Measurements from ENCODE around the gene NUP214. TPM values are rescaled to one million over a fixed set of nuclear protein-coding genes. Genes with fewer than 3 reads are reported as not detected.
A peak's percentile ranks its signal among the peaks of the same experiment; 100 is the strongest.
"Not testable (repeated sequence)": the region's sequence is repeated elsewhere in the genome, so short reads cannot be mapped to it uniquely, and the experiment has no call there.

NUP214 gene
- total RNA-seq, 1 donor from 2014 or later = 62.2 TPM

DNA sequence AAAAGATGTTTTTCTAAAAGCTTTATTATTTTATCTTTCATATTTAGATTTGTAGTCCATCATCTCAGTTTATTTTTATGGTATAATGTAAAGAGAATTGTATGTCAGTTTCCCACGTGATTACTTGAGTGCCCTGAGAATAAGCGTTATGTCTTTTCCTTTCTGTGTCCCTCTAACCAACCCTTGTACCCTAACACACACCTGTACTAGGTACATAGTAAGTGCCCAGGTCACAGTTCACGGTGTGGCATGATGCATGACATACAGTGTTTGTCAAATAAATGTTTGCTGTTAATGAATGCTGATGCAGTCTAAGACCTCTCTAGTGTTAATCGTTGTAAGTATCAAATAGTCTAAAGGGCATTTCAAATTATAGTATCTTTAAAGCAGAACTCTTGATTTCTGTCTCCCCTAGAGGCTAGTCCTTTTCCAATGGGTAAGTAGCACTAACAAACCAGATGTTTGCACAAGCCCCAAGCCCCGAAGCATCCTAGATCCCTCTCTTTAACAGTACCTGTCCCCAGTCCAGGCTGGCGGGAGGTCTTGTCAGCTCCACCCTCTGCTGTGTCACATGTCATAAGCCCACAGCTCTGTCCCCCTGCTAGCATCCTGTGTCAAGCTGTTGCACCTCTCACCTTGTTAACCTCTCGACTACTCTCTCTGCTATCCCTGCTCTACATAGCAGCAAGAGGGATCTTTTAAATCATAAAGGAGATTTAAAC lies 23.7 kb downstream of the NUP214 start:
- TF ChIP-seq, protein P1, sequence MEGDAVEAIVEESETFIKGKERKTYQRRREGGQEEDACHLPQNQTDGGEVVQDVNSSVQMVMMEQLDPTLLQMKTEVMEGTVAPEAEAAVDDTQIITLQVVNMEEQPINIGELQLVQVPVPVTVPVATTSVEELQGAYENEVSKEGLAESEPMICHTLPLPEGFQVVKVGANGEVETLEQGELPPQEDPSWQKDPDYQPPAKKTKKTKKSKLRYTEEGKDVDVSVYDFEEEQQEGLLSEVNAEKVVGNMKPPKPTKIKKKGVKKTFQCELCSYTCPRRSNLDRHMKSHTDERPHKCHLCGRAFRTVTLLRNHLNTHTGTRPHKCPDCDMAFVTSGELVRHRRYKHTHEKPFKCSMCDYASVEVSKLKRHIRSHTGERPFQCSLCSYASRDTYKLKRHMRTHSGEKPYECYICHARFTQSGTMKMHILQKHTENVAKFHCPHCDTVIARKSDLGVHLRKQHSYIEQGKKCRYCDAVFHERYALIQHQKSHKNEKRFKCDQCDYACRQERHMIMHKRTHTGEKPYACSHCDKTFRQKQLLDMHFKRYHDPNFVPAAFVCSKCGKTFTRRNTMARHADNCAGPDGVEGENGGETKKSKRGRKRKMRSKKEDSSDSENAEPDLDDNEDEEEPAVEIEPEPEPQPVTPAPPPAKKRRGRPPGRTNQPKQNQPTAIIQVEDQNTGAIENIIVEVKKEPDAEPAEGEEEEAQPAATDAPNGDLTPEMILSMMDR (IDR thresholded peaks at IDR 0.05; ENCODE audit: unreplicated experiment) = no peak
- H3K4me3 Mint-ChIP-seq (ENCODE audit: low read depth) = no peak overlapping the region
- peaks cover 34% of the 10 kb centered on the region for H3K36me3 Mint-ChIP-seq (ENCODE audit: insufficient read depth)
- H3K4me1 Mint-ChIP-seq (ENCODE audit: low read depth) = no peaks in the 10 kb centered on the region
- no peak for DNase-seq (ENCODE audit: low spot score, unreplicated experiment)
- H3K27me3 Mint-ChIP-seq = no peaks in the 10 kb centered on the region
- peak overlapping the region; percentile 35 for H3K27ac Mint-ChIP-seq
- no peaks in the 10 kb centered on the region for H3K9me3 Mint-ChIP-seq (ENCODE audit: low read depth)

DNA sequence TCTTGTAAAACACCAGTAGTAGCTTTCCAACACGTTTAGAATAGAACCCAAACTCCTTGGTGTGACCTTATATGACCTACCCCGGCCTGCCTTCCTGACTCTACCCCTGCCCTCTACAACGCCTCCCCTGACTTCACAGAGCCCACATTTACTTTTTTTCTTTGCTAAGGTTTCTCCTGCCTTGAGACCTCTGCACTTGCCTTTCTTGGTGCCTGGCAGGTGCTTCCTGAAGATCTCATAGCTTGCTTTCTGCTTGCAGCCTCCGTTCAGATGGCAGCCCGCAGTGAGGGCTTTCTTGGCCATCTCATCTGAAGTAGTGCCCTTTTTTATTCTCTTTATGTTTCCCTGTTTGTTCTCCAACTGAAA lies 24.3 kb downstream of the NUP214 start:
- H3K9me3 Mint-ChIP-seq (ENCODE audit: low read depth) = no peaks in the 10 kb centered on the region
- H3K4me1 Mint-ChIP-seq (ENCODE audit: low read depth) = no peaks in the 10 kb centered on the region
- DNase-seq (ENCODE audit: low spot score, unreplicated experiment) = no peak
- H3K27ac Mint-ChIP-seq = peak overlapping the region; percentile 35
- peaks cover 35% of the 10 kb centered on the region for H3K36me3 Mint-ChIP-seq (ENCODE audit: insufficient read depth)
- H3K4me3 Mint-ChIP-seq (ENCODE audit: low read depth) = no peak overlapping the region
- TF ChIP-seq, protein P1 (IDR thresholded peaks at IDR 0.05; ENCODE audit: unreplicated experiment) = no peak
- no peaks in the 10 kb centered on the region for H3K27me3 Mint-ChIP-seq

DNA sequence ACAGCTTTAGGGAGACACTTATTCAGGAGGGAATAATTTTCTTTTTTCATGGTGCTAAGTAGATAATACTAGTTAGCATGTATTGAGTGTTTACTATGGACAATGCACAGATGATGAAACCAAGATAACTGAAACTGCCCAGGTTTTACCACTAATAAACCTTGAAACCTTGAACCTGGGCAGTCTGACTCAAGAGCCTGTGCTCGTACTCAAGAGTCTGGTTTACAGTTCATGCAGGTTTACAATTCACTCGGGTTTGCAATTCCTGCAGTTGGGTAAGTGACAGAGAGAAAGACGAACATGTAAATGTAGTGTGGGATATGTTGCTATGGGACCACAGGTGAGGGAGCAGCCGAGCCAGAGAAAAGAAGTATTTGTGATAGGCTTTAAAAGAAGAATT lies 28.2 kb downstream of the NUP214 start:
- no peak for DNase-seq (ENCODE audit: low spot score, unreplicated experiment)
- no peak overlapping the region for H3K4me3 Mint-ChIP-seq (ENCODE audit: low read depth)
- H3K9me3 Mint-ChIP-seq (ENCODE audit: low read depth) = no peaks in the 10 kb centered on the region
- TF ChIP-seq, protein P1 (IDR thresholded peaks at IDR 0.05; ENCODE audit: unreplicated experiment) = no peak
- no peaks in the 10 kb centered on the region for H3K27me3 Mint-ChIP-seq
- H3K4me1 Mint-ChIP-seq (ENCODE audit: low read depth) = no peaks in the 10 kb centered on the region
- H3K36me3 Mint-ChIP-seq (ENCODE audit: insufficient read depth) = peaks cover 40% of the 10 kb centered on the region
- H3K27ac Mint-ChIP-seq = peak overlapping the region; percentile 66

DNA sequence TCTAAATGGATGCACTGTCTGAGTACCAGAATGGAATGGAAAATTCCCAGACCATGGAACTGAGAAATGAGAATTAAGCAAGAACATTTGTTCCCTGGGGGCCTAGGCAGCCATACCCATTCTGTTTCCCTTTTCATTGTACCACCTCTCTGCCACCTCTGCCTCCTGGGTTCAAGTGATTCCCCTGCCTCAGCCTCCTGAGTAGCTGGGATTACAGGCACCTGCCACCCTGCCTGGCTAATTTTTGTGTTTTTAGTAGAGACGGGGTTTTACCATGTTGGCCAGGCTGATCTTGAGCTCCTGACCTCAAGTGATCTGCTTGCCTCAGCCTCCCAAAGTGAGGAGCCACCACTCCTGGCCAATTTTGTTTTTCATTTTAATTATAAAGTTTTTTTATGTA lies 33.3 kb downstream of the NUP214 start:
- H3K4me1 Mint-ChIP-seq (ENCODE audit: low read depth); H3K9me3 Mint-ChIP-seq (ENCODE audit: low read depth); H3K27ac Mint-ChIP-seq; H3K4me3 Mint-ChIP-seq (ENCODE audit: low read depth); H3K27me3 Mint-ChIP-seq; DNase-seq (ENCODE audit: low spot score, unreplicated experiment): not testable (repeated sequence)
- H3K36me3 Mint-ChIP-seq (ENCODE audit: insufficient read depth) = peaks cover 25% of the 10 kb centered on the region

DNA sequence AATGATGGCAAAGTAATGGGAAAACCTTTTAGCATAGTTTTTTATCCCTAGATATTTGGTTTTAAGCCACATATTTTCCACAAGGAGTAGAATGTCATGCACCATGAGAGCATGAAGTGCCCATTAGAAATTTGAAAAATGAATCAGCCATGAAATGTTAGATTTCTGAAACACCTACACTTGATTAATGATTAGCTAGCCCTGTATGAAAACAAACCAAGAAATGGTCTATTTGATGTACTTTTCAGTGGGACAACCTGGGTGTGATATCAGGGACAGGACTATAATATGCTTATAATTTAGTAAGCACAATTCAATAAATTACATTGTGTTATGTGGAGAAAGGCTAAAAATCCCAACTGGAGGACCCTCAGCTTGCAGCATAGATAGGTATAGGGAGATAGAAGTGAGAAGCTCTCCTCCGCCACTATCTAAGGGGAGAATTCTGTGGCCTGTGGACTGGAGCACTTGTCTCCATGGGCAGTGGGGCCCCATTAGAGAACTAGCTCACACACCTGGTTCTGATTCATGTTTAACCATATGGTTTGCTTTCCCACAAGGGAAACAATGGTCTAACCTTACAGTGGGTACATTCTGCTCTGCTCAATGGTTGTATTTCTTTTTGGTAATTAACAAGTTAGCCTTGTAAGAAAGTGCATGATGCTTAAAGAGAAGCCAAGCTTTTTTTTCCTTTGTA lies 35.2 kb downstream of the NUP214 start:
- Mint-ChIP-seq H3K9me3 (ENCODE audit: low read depth) (no peaks in the 10 kb centered on the region), H3K4me1 (ENCODE audit: low read depth) (no peaks in the 10 kb centered on the region), H3K4me3 (ENCODE audit: low read depth) (no peak overlapping the region), H3K27me3 (no peaks in the 10 kb centered on the region), H3K27ac (no peak overlapping the region), H3K36me3 (ENCODE audit: insufficient read depth) (peaks cover 11% of the 10 kb centered on the region)
- DNase-seq (ENCODE audit: low spot score, unreplicated experiment) = no peak
- TF ChIP-seq, protein P1 (IDR thresholded peaks at IDR 0.05; ENCODE audit: unreplicated experiment) = no peak

DNA sequence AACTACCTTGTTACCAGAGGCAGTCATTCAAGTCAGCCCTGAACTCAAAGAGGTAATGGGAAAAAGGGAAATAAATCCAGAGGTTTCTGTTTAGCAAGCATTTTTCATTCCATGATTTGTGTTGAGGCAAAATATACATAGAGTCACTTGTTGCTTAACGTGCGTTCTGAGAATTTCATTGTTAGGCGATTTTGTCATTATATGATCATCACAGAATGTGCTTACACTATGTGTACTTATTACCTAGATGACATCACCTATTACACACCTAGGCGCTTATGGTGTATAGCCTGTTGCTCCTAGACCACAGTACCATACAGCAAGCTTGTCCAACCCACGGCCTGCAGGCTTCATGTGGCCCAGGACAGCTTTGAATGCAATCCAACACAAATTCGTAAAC lies 36.2 kb downstream of the NUP214 start:
- Mint-ChIP-seq H3K36me3 (ENCODE audit: insufficient read depth) (peaks cover 11% of the 10 kb centered on the region), H3K4me3 (ENCODE audit: low read depth) (no peak overlapping the region), H3K9me3 (ENCODE audit: low read depth) (no peaks in the 10 kb centered on the region), H3K27me3 (no peaks in the 10 kb centered on the region), H3K4me1 (ENCODE audit: low read depth) (no peaks in the 10 kb centered on the region), H3K27ac (no peak overlapping the region)
- TF ChIP-seq, protein P1 (IDR thresholded peaks at IDR 0.05; ENCODE audit: unreplicated experiment) = no peak
- no peak for DNase-seq (ENCODE audit: low spot score, unreplicated experiment)

All from progenitor cell of endocrine pancreas (in vitro differentiated cells).